Measurements from ENCODE around the gene DOCK7. TPM values are rescaled to one million over a fixed set of nuclear protein-coding genes. Genes with fewer than 3 reads are reported as not detected.

The DOCK7 gene
- total RNA-seq, 2 experiments from 2014 or later, result 7.7 to 10.0 TPM

DNA sequence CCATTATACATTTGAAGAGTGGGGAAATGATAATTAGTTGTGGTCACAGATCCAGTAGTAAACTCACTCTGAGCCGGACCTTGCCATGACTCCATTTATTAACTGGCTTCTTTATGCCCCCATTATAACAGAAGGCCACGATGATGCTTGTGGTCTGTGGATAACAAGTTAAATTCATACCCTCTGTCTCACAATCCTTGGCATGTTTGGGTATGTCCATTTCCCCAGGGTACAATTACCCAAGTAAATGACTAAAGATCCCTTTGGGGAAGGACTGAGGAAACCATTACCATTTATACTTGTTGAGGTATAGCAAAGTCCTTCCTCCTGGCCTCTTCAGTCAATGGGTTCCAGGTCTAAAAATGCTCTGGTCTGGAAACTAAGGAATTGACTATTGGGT is 258.6 kb downstream of the DOCK7 start:
- no peak for DNase-seq
- intact Hi-C loops (cut with micrococcal nuclease), result no loop called here
- H3K36me3 Mint-ChIP-seq (ENCODE audit: low read depth), result no peaks in the 10 kb centered on the region
- no peaks in the 10 kb centered on the region for H3K9me3 Mint-ChIP-seq
- H3K4me3 Mint-ChIP-seq, result no peak overlapping the region
- H3K27me3 Mint-ChIP-seq (ENCODE audit: low read depth), result no peaks in the 10 kb centered on the region
- no peaks in the 10 kb centered on the region for H3K4me1 Mint-ChIP-seq (ENCODE audit: low read depth)
- no peak overlapping the region for H3K27ac Mint-ChIP-seq
- CTCF ChIA-PET, result no interaction called here

DNA sequence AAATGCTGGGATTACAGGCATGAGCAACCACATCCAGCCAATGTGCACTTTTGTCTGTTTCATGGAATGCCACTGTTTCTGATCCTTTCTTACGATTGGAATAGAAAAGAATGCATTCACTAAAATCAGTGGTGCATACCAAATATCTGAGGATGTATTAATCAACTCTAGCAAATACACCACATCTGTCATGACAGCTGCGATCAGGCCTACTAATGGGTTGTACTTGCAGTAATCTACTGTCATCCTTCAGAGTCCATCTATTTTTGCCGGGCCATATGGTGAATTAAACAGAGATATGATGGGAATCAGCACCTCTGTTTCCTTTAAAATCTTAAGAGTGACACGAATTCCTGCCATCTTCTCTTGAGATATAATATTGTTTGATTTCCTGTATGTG is 259.8 kb downstream of the DOCK7 start:
- Mint-ChIP-seq H3K36me3 (ENCODE audit: low read depth) (no peaks in the 10 kb centered on the region), H3K9me3 (no peaks in the 10 kb centered on the region), H3K4me3 (no peak overlapping the region), H3K27me3 (ENCODE audit: low read depth) (no peaks in the 10 kb centered on the region), H3K27ac (no peak overlapping the region), H3K4me1 (ENCODE audit: low read depth) (no peaks in the 10 kb centered on the region)
- DNase-seq, result no peak
- CTCF ChIA-PET, result no interaction called here
- intact Hi-C loops (cut with micrococcal nuclease), result no loop called here

DNA sequence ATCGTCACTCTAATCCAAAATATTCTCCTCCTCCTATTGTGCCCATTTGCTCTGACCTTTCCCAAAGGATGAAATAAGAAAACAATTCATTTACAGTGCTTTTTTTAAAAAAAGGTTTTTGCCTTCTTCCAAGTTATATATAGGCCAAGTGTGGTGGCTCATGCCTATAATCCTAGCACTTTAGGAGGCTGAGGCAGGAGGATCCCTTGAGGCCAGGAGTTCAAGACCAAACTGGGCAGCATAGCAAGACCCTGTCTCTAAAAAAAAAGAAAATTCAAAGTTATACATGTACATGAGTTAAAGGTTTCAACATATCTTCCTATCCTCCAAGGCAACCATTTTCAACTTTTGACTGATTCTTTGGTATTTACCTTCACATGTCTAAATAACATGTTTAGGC is 261.4 kb downstream of the DOCK7 start:
- Mint-ChIP-seq H3K9me3 (no peaks in the 10 kb centered on the region), H3K4me1 (ENCODE audit: low read depth) (no peaks in the 10 kb centered on the region), H3K27ac (no peak overlapping the region), H3K27me3 (ENCODE audit: low read depth) (no peaks in the 10 kb centered on the region), H3K36me3 (ENCODE audit: low read depth) (no peaks in the 10 kb centered on the region), H3K4me3 (no peak overlapping the region)
- no peak for DNase-seq
- CTCF ChIA-PET, result interaction anchor here (0.6 kb wide), 1 partner anchor 295 kb away, joined by 7 read pairs; no protein-coding TSS in a partner anchor
- intact Hi-C loops (cut with micrococcal nuclease), result no loop called here

DNA sequence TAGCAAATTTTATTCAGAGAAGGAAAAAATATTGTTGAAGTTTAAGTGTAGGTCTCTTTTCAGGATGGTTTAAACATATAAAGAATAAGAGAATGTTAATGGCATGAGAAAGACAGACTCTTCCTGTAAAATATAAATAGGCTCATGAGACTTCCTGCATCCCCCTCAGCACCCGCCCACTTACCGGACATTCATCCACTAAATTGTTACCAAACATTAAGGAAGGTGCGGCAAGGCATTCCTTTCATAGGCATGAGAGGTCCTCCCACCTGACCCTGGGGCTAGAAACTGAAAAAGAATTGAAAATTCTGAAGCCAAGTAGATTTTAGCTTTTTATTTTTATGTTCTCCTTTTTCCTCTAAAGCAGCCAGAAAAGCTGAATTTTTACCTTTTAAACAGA is 261.9 kb downstream of the DOCK7 start:
- no peak overlapping the region for H3K27ac Mint-ChIP-seq
- no peaks in the 10 kb centered on the region for H3K9me3 Mint-ChIP-seq
- H3K27me3 Mint-ChIP-seq (ENCODE audit: low read depth), result no peaks in the 10 kb centered on the region
- no peak overlapping the region for H3K4me3 Mint-ChIP-seq
- no peaks in the 10 kb centered on the region for H3K4me1 Mint-ChIP-seq (ENCODE audit: low read depth)
- no peaks in the 10 kb centered on the region for H3K36me3 Mint-ChIP-seq (ENCODE audit: low read depth)
- CTCF ChIA-PET, result no interaction called here
- no peak for DNase-seq
- intact Hi-C loops (cut with micrococcal nuclease), result no loop called here

DNA sequence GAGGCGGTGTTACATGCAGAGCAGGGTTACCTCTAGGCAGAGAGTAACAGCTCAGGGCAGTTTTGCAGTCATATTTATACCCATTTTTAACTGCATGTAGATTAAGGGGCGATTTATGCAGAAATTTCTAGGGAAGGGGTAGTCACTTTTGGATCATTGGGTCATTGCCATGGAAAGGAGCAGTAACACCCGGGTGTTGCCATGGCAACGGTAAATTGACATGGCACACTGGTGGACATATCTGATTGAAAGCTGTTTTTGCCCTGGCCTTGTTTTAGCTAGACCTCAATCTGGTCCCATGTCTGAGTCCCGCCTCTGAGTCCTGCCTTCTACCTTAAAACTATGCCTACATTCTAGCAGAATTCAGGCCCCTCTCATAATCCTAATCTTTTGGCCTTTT is 263.1 kb downstream of the DOCK7 start:
- Mint-ChIP-seq H3K27ac (no peak overlapping the region), H3K4me1 (ENCODE audit: low read depth) (no peaks in the 10 kb centered on the region), H3K4me3 (no peak overlapping the region), H3K27me3 (ENCODE audit: low read depth) (no peaks in the 10 kb centered on the region), H3K9me3 (no peaks in the 10 kb centered on the region), H3K36me3 (ENCODE audit: low read depth) (no peaks in the 10 kb centered on the region)
- CTCF ChIA-PET, result interaction anchor here (1.2 to 1.4 kb wide), 2 partner anchors 10 to 18 kb away, joined by 3 to 5 read pairs; no protein-coding TSS in a partner anchor
- no peak for DNase-seq
- intact Hi-C loops (cut with micrococcal nuclease), result no loop called here

DNA sequence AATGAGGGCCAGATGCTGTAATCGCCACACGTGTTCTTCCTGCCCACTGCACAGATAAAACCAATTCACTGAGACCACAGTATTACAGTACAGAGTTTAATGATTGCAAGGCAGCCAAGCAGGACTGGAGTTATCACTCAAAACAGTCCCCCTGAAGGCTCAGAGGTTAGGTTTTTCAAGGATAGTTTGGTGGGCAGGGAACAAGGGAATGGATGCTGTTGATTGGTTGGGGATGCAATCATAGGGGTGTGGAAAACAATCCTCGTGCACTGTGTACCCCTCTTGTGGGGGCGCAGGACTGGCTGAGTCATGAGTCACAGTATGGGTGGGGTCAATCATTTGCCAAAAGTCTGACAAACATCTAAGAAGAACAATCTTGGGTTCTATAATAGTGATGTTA is 263.8 kb downstream of the DOCK7 start:
- CTCF ChIA-PET, result interaction anchor here (1.4 kb wide), 1 partner anchor 17 kb away, joined by 5 read pairs; no protein-coding TSS in a partner anchor
- Mint-ChIP-seq H3K4me1 (ENCODE audit: low read depth) (no peaks in the 10 kb centered on the region), H3K9me3 (no peaks in the 10 kb centered on the region), H3K36me3 (ENCODE audit: low read depth) (no peaks in the 10 kb centered on the region), H3K4me3 (no peak overlapping the region), H3K27ac (no peak overlapping the region), H3K27me3 (ENCODE audit: low read depth) (no peaks in the 10 kb centered on the region)
- no peak for DNase-seq
- intact Hi-C loops (cut with micrococcal nuclease), result no loop called here

DNA sequence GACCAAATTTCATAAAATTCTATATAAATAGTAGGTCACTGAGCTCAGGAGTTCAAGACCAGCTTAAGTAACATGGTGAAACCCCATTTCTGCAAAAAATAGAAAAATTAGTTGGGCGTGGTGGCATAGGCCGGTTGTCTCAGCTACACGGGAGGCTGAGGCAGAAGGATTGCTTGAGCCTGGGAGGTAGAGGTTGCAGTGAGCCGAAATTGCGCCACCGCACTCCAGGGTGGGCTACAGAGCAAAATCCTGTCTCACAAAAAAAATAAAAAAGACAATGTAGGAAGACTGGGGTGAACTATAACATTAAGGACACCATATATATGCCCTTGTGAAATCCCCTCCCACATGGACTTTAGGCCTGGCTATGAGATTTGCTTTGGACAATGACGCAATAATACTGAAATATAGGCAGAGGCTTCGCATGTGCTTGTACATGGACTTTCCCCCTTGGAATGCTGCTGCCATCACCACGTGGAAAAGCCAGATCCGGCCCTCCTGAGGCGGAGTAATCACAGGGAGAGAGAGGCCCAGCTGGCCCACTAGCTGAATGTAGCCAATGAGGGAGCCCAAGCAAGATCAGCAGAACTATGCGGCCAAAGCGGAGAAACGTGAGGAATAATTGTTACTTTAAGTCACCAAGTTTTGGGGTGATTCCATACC is 264.5 kb downstream of the DOCK7 start:
- no peaks in the 10 kb centered on the region for H3K4me1 Mint-ChIP-seq (ENCODE audit: low read depth)
- no peak overlapping the region for H3K27ac Mint-ChIP-seq
- H3K9me3 Mint-ChIP-seq, result no peaks in the 10 kb centered on the region
- intact Hi-C loops (cut with micrococcal nuclease), result no loop called here
- H3K4me3 Mint-ChIP-seq, result no peak overlapping the region
- H3K27me3 Mint-ChIP-seq (ENCODE audit: low read depth), result no peaks in the 10 kb centered on the region
- CTCF ChIA-PET, result interaction anchor here (1.1 kb wide), 1 partner anchor 16 kb away, joined by 3 read pairs; no protein-coding TSS in a partner anchor
- no peak for DNase-seq
- no peaks in the 10 kb centered on the region for H3K36me3 Mint-ChIP-seq (ENCODE audit: low read depth)

DNA sequence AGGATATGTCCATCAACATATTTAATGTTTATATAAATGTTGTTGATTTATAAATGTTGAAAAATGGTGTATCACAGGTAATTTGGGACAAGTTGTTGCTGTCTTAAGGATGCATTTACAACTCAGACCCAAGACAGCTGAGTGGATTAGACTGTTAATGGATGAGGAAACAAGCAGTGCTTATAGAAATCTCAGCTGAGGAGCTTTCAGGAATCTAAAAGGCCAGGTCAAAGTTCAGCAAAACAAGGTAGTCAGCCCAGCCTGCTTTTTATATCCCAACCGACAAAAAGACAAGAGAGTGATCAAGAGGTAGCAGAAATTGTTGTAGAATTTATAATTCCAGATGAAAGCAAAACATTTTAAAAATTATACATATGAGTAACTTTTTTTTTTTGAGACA is 268.0 kb downstream of the DOCK7 start:
- Mint-ChIP-seq H3K27ac (no peak overlapping the region), H3K4me1 (ENCODE audit: low read depth) (no peaks in the 10 kb centered on the region), H3K9me3 (no peaks in the 10 kb centered on the region), H3K27me3 (ENCODE audit: low read depth) (no peaks in the 10 kb centered on the region), H3K4me3 (no peak overlapping the region), H3K36me3 (ENCODE audit: low read depth) (no peaks in the 10 kb centered on the region)
- DNase-seq, result no peak
- CTCF ChIA-PET, result interaction anchor here (0.7 kb wide), 2 partner anchors 207 to 338 kb away, joined by 3 to 4 read pairs; no protein-coding TSS in a partner anchor
- intact Hi-C loops (cut with micrococcal nuclease), result no loop called here

DNA sequence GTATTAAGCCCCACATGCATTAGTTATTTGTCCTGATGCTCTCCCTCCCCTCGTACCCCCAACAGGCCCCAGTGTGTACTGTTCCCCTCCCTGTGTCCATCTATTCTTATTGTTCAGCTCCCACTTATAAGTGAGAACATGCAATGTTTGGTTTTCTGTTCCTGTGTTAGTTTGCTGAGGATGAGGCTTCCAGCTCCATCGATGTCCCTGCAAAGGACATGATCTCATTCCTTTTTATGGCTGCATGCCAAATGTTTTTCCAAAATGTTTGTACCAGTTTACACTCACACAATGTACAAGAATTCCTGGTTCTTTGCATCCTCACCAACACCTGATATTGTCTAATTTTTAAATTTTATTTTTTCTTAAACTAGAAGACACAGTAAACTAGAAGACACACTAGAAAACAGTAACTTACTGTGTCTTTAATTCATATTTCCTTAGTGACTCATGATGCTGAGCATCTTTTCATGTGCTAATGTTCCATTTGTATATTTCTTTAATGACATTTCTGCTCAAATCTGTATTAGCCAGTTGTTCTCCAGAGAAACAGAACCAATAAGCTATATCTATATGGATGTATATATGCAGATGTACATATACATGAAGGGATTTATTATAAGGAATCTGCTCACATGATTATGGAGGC is 270.7 kb downstream of the DOCK7 start:
- Mint-ChIP-seq H3K4me3 (no peak overlapping the region), H3K27me3 (ENCODE audit: low read depth) (no peaks in the 10 kb centered on the region), H3K36me3 (ENCODE audit: low read depth) (no peaks in the 10 kb centered on the region), H3K4me1 (ENCODE audit: low read depth) (no peaks in the 10 kb centered on the region), H3K9me3 (no peaks in the 10 kb centered on the region), H3K27ac (no peak overlapping the region)
- DNase-seq, result no peak
- intact Hi-C loops (cut with micrococcal nuclease), result no loop called here
- CTCF ChIA-PET, result no interaction called here

DNA sequence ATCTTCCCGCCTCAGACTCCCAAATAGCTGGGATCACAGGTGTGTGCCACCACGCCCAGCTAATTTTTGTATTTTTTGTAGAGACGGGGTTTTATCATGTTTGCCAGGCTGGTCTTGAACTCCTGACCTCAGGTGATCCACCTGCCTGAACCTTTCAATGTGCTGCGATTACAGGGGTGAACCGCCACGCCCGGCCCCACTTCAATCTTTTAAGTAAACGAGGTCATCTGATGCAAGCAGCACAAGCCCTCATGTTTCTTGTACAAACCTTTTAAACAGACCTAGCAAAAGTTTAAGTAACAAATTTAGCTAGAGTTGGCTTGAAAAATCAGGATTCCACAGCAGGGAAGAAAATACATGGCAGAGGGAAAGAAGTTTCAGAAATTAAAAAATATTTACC is 272.5 kb downstream of the DOCK7 start:
- CTCF ChIA-PET, result no interaction called here
- H3K4me1 Mint-ChIP-seq (ENCODE audit: low read depth), result no peaks in the 10 kb centered on the region
- H3K27me3 Mint-ChIP-seq (ENCODE audit: low read depth), result no peaks in the 10 kb centered on the region
- no peak overlapping the region for H3K4me3 Mint-ChIP-seq
- no peaks in the 10 kb centered on the region for H3K9me3 Mint-ChIP-seq
- no peaks in the 10 kb centered on the region for H3K36me3 Mint-ChIP-seq (ENCODE audit: low read depth)
- intact Hi-C loops (cut with micrococcal nuclease), result no loop called here
- H3K27ac Mint-ChIP-seq, result no peak overlapping the region
- DNase-seq, result no peak

DNA sequence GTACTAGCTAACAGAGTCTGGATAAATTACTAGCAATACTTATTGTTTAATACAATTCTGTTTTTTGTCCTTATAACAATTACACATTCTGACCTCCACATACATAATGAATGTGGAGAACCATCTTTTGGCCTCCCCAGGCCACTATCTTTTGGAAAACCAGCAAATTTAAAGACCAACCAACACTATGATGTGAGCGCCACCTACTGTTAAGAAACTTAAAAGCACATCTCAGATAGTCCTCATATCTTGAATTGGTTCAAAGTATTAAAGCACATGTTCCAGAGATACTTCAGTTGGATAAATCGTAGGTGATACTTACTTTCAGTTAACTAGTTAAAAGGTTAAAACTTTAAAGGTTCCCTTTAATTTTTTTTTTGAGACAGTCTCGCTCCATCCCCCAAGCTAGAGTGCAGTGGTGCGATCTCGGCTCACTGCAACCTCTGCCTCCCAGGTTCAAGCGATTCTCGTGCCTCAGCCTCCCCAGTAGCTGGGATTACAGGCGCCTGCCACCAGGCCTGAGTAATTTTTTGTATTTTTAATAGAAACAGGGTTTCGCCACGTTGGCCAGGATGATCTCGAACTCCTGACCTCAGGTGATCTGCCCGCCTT is 280.7 kb downstream of the DOCK7 start:
- H3K4me1 Mint-ChIP-seq (ENCODE audit: low read depth), result no peaks in the 10 kb centered on the region
- intact Hi-C loops (cut with micrococcal nuclease), result loop anchor here (1.0 to 5.0 kb wide), 4 partner anchors 110 to 339 kb away; no protein-coding TSS in a partner anchor
- CTCF ChIA-PET, result interaction anchor here (0.6 to 5.7 kb wide), 14 partner anchors 16 to 410 kb away, joined by 3 to 75 read pairs (median 4); no protein-coding TSS in a partner anchor
- DNase-seq, result no peak
- no peak overlapping the region for H3K27ac Mint-ChIP-seq
- H3K27me3 Mint-ChIP-seq (ENCODE audit: low read depth), result no peaks in the 10 kb centered on the region
- H3K9me3 Mint-ChIP-seq, result no peaks in the 10 kb centered on the region
- no peaks in the 10 kb centered on the region for H3K36me3 Mint-ChIP-seq (ENCODE audit: low read depth)
- no peak overlapping the region for H3K4me3 Mint-ChIP-seq

DNA sequence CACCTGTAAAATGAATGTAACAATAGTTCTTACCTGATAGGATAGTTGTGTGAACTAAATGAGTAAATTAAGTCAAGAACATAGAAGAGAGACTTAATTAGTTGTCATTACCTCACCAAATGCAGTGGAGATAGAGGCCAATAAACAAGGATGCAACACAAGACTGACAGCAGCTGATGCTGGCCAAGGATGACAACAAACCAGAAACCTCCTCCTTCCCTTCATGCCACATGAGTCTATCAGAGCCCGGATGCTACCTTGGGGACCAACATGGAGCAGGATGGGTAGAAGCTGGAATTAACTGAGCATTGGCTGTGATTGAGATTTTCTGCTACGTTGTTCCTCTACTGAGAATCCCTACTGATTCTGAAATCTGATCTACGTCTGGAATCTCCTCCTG is 281.6 kb downstream of the DOCK7 start:
- Mint-ChIP-seq H3K27me3 (ENCODE audit: low read depth) (no peaks in the 10 kb centered on the region), H3K4me3 (no peak overlapping the region), H3K9me3 (no peaks in the 10 kb centered on the region), H3K27ac (no peak overlapping the region), H3K4me1 (ENCODE audit: low read depth) (no peaks in the 10 kb centered on the region), H3K36me3 (ENCODE audit: low read depth) (no peaks in the 10 kb centered on the region)
- intact Hi-C loops (cut with micrococcal nuclease), result loop anchor here (5.0 kb wide), 1 partner anchor 109 kb away; no protein-coding TSS in a partner anchor
- no peak for DNase-seq
- CTCF ChIA-PET, result interaction anchor here (0.6 to 5.7 kb wide), 15 partner anchors 15 to 409 kb away, joined by 3 to 75 read pairs (median 4); no protein-coding TSS in a partner anchor
